Omental fat pad (tissue), 4 donors: Measurements from ENCODE around the gene DPYD. TPM values are rescaled to one million over a fixed set of nuclear protein-coding genes. Genes with fewer than 3 reads are reported as not detected.

Experiments used
- ATAC-seq: fragments of 150-250 bp; one replicate; pipeline ENCODE4 v1.9.1; 2016; ENCODE audit warnings: mild to moderate bottlenecking, moderate library complexity; ENCODE audit not compliant: low FRiP score
- DNase-seq: peaks from one replicate; pipeline ENCODE4 v3.0.0-alpha.2; 2019; ENCODE audit warnings: low spot score
- total RNA-seq, 4 donors: library from RNA; depleted of rRNA; stranded (reverse); fragments of >200 nt; gene quantifications; one replicate each; pipeline ENCODE4 v1.1.0, GENCODE V29; 2016
- TF ChIP-seq, protein P1 (sequence below), 3 donors: fragments of 450-650 bp; IDR thresholded peaks; one replicate each; pipeline ENCODE4 v1.5.1; 2016 to 2017; ENCODE audit warnings: antibody characterized with exemption in 3 of 3, mild to moderate bottlenecking in 3 of 3, moderate library complexity in 2 of 3

DPYD gene
- total RNA-seq, 4 donors from 2014 or later: 52.5 to 86.4 (median 60.3) TPM

GRCh38 chr1:97827887-97828286 lies 92.9 kb downstream of the DPYD start:
- DNase-seq (no peak), ATAC-seq (no peak)
- TF ChIP-seq, protein P1, sequence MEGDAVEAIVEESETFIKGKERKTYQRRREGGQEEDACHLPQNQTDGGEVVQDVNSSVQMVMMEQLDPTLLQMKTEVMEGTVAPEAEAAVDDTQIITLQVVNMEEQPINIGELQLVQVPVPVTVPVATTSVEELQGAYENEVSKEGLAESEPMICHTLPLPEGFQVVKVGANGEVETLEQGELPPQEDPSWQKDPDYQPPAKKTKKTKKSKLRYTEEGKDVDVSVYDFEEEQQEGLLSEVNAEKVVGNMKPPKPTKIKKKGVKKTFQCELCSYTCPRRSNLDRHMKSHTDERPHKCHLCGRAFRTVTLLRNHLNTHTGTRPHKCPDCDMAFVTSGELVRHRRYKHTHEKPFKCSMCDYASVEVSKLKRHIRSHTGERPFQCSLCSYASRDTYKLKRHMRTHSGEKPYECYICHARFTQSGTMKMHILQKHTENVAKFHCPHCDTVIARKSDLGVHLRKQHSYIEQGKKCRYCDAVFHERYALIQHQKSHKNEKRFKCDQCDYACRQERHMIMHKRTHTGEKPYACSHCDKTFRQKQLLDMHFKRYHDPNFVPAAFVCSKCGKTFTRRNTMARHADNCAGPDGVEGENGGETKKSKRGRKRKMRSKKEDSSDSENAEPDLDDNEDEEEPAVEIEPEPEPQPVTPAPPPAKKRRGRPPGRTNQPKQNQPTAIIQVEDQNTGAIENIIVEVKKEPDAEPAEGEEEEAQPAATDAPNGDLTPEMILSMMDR (IDR thresholded peaks at IDR 0.05): no peak

DNA sequence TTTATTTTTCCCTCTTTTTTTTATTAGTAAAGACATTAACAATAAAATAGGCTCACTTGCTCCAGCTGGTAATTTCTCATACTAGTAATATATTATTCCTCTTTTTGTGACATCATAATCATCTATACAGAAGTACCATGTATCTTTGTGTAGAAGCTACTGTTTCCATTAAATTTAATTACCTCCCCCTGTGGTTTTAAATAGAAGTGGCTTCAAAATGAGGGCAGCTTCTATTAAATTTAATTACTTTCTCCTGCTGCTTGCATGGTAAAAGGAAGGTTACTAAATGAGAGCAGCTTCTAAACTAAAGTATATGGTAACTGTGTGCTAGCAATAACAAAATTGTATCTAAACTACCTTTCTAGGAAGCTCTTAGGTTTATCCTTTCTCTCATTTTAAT lies 94.0 kb downstream of the DPYD start:
- no peak for DNase-seq
- ATAC-seq: no peak
- TF ChIP-seq, protein P1 (IDR thresholded peaks at IDR 0.05): no peak

DNA sequence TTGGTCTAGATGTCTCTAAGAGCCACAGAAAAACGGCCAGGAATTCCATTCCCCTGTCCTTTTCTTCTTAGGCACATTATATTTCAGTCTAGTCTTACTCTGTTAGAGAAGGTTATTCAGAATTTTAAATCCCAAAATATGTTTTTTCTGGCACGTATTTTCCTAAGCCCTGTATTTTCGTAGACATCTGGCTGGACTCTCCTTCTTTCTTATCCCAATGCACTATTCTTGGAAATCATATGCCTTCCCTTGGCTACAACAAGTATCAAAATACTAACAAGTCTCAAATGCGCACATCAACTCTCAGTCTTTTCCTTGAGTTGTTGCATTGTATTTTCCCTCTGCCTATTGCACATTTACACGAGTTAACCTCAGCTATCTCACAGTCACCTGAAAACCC lies 96.2 kb downstream of the DPYD start:
- ATAC-seq: no peak
- TF ChIP-seq, protein P1 (IDR thresholded peaks at IDR 0.05): no peak

DNA sequence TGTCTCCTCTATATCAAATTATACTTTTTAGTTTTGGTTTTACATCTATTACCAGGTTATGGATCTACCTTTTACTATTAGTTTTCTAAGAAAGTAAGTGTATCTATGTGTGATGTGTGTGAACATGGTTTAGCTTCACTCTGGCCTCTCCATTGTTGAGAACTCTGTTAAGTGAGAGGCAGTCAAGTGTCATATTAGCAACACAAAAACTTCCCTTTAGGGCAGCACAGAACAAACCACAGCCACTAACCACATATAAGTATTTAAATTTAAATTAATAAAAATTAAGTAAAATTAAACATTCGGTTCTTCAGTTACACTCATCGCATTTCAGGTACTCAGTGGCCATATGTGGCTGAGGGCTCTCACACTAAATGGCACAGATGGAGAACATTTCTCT lies 96.6 kb downstream of the DPYD start:
- TF ChIP-seq, protein P1 (IDR thresholded peaks at IDR 0.05): no peak
- no peak for DNase-seq
- no peak for ATAC-seq

More for the DNA sequence above, 96.2 kb downstream of the DPYD start:
- DNase-seq: no peak

- DNase-seq (no peak), ATAC-seq (no peak)
- TF ChIP-seq, protein P1 (IDR thresholded peaks at IDR 0.05): no peak
Measured at GRCh38 chr1:97820470-97821188, 100.2 kb downstream of the DPYD start.

GRCh38 chr1:97816927-97817326 lies 103.9 kb downstream of the DPYD start:
- no peak for DNase-seq
- TF ChIP-seq, protein P1 (IDR thresholded peaks at IDR 0.05): no peak
- ATAC-seq: no peak

- no peak for DNase-seq
- no peak for ATAC-seq
- TF ChIP-seq, protein P1 (IDR thresholded peaks at IDR 0.05): no peak
Measured at GRCh38 chr1:97814804-97815203, 106.0 kb downstream of the DPYD start.
